Osteocyte (in vitro differentiated cells): Measurements from ENCODE around the gene RSPH9. TPM values are rescaled to one million over a fixed set of nuclear protein-coding genes. Genes with fewer than 3 reads are reported as not detected.

ENCODE experiments used
- DNase-seq: peaks from one replicate; pipeline ENCODE4 v3.0.0; 2021; ENCODE audit warnings: mixed read lengths; ENCODE audit not compliant: unreplicated experiment; ENCODE audit errors: extremely low spot score
- H3K27ac Mint-ChIP-seq: one replicate; pipeline ENCODE4 v1.8.0; 2021; ENCODE audit warnings: mild to moderate bottlenecking, mixed read lengths; ENCODE audit not compliant: unreplicated experiment
- H3K27me3 Mint-ChIP-seq: one replicate; pipeline ENCODE4 v1.8.0; 2021; ENCODE audit warnings: mixed read lengths; ENCODE audit not compliant: unreplicated experiment
- H3K36me3 Mint-ChIP-seq: one replicate; pipeline ENCODE4 v1.8.0; 2021; ENCODE audit warnings: mixed read lengths; ENCODE audit not compliant: unreplicated experiment
- H3K4me1 Mint-ChIP-seq: one replicate; pipeline ENCODE4 v1.8.0; 2021; ENCODE audit warnings: mixed read lengths; ENCODE audit not compliant: unreplicated experiment
- H3K4me3 Mint-ChIP-seq: one replicate; pipeline ENCODE4 v1.8.0; 2021; ENCODE audit warnings: mild to moderate bottlenecking, moderate library complexity, mixed read lengths; ENCODE audit not compliant: unreplicated experiment
- H3K9me3 Mint-ChIP-seq: one replicate; pipeline ENCODE4 v1.8.0; 2021; ENCODE audit warnings: mixed read lengths; ENCODE audit not compliant: unreplicated experiment
- CTCF ChIP-seq: fragments of 200-600 bp; sonication (generic); IDR thresholded peaks from 2 replicates; pipeline ENCODE4 v1.5.0; 2021; ENCODE audit warnings: antibody characterized with exemption, mild to moderate bottlenecking, moderate library complexity
- total RNA-seq: library from RNA; stranded (reverse); gene quantifications from 2 replicates; pipeline ENCODE4 v1.2.1, GENCODE V29; 2021

RSPH9 gene
- total RNA-seq, 1 donor from 2014 or later: 0.16 TPM

GRCh38 chr6:43608807-43609206 is 36.0 kb upstream of the RSPH9 start:
- no peak overlapping the region for H3K4me3 Mint-ChIP-seq
- no peaks in the 10 kb centered on the region for H3K27me3 Mint-ChIP-seq
- H3K36me3 Mint-ChIP-seq: peaks cover 20% of the 10 kb centered on the region
- H3K9me3 Mint-ChIP-seq: no peaks in the 10 kb centered on the region
- TF ChIP-seq CTCF: no peak
- DNase-seq: no peak
- H3K4me1 Mint-ChIP-seq: peaks cover 5% of the 10 kb centered on the region
- no peak overlapping the region for H3K27ac Mint-ChIP-seq

GRCh38 chr6:43609402-43609801 is 35.4 kb upstream of the RSPH9 start:
- TF ChIP-seq CTCF: no peak
- Mint-ChIP-seq H3K36me3 (peaks cover 21% of the 10 kb centered on the region), H3K27me3 (no peaks in the 10 kb centered on the region), H3K4me1 (peaks cover 3% of the 10 kb centered on the region), H3K4me3 (no peak overlapping the region), H3K9me3 (no peaks in the 10 kb centered on the region), H3K27ac (no peak overlapping the region)
- DNase-seq: no peak

- Mint-ChIP-seq H3K4me3 (no peak overlapping the region), H3K4me1 (peaks cover 3% of the 10 kb centered on the region), H3K9me3 (no peaks in the 10 kb centered on the region), H3K27ac (no peak overlapping the region), H3K27me3 (no peaks in the 10 kb centered on the region), H3K36me3 (peaks cover 22% of the 10 kb centered on the region)
- no peak for DNase-seq
- TF ChIP-seq CTCF: no peak
Measured at GRCh38 chr6:43610431-43610830, 34.4 kb upstream of the RSPH9 start.

GRCh38 chr6:43613721-43614395 is 31.0 kb upstream of the RSPH9 start:
- no peak for TF ChIP-seq CTCF
- Mint-ChIP-seq H3K4me3 (no peak overlapping the region), H3K9me3 (no peaks in the 10 kb centered on the region), H3K36me3 (peaks cover 16% of the 10 kb centered on the region), H3K4me1 (peaks cover 2% of the 10 kb centered on the region), H3K27me3 (no peaks in the 10 kb centered on the region), H3K27ac (no peak overlapping the region)
- DNase-seq: no peak

GRCh38 chr6:43614396-43614730 is 30.5 kb upstream of the RSPH9 start:
- H3K4me3 Mint-ChIP-seq: no peak overlapping the region
- peaks cover 16% of the 10 kb centered on the region for H3K36me3 Mint-ChIP-seq
- no peaks in the 10 kb centered on the region for H3K4me1 Mint-ChIP-seq
- TF ChIP-seq CTCF: no peak
- H3K27ac Mint-ChIP-seq: no peak overlapping the region
- H3K27me3 Mint-ChIP-seq: no peaks in the 10 kb centered on the region
- no peak for DNase-seq
- H3K9me3 Mint-ChIP-seq: no peaks in the 10 kb centered on the region
